VCaP (cell line): Measurements from ENCODE around the gene BAZ1B.
"Not testable (repeated sequence)": the region's sequence is repeated elsewhere in the genome, so short reads cannot be mapped to it uniquely, and the experiment has no call there.

Experiments used
- H3K27ac ChIP-seq: fragments of 450-650 bp; 2 replicates; pipeline ENCODE4 v1.5.1; 2017
- CTCF ChIP-seq: fragments of 450-650 bp; conservative IDR thresholded peaks from 2 replicates; pipeline ENCODE4 v1.5.1; 2017; ENCODE audit warnings: mild to moderate bottlenecking, moderate library complexity

Gene BAZ1B

GRCh38 chr7:73425356-73425983, 96.6 kb downstream of the BAZ1B start:
- no peak for TF ChIP-seq CTCF
- H3K27ac ChIP-seq = no peak overlapping the region

GRCh38 chr7:73424489-73424885, 97.6 kb downstream of the BAZ1B start:
- H3K27ac ChIP-seq = no peak overlapping the region
- TF ChIP-seq CTCF = no peak

GRCh38 chr7:73423519-73424488, 98.3 kb downstream of the BAZ1B start:
- no peak overlapping the region for H3K27ac ChIP-seq
- no peak for TF ChIP-seq CTCF

GRCh38 chr7:73420610-73421009, 101.5 kb downstream of the BAZ1B start:
- H3K27ac ChIP-seq = peak overlapping the region; percentile 46

- peak overlapping the region; percentile 46 for H3K27ac ChIP-seq
Measured at GRCh38 chr7:73420016-73420415, 102.1 kb downstream of the BAZ1B start.

GRCh38 chr7:73418113-73418703, 103.9 kb downstream of the BAZ1B start:
- TF ChIP-seq CTCF = no peak
- no peak overlapping the region for H3K27ac ChIP-seq

- not testable (repeated sequence) for H3K27ac ChIP-seq
Measured at GRCh38 chr7:73410541-73411131, 111.5 kb downstream of the BAZ1B start.

GRCh38 chr7:73404860-73405259, 117.2 kb downstream of the BAZ1B start:
- H3K27ac ChIP-seq = not testable (repeated sequence)

- not testable (repeated sequence) for H3K27ac ChIP-seq
Measured at GRCh38 chr7:73399185-73400050, 122.7 kb downstream of the BAZ1B start.
